Suppressor macrophage (primary cell): ENCODE data around the gene AIM2.

Experiments used
- DNase-seq, 4 experiments: peaks; one replicate each; pipeline ENCODE4 v3.0.0-alpha.2; 2020 to 2022
- total RNA-seq, 17 experiments: gene quantifications; one replicate each; lab custom pipeline; 2026; ENCODE audit warnings: mixed read lengths in 6 of 17, inconsistent platforms in 3 of 17; lab: John Stamatoyannopoulos, UW

The AIM2 gene, protein sequence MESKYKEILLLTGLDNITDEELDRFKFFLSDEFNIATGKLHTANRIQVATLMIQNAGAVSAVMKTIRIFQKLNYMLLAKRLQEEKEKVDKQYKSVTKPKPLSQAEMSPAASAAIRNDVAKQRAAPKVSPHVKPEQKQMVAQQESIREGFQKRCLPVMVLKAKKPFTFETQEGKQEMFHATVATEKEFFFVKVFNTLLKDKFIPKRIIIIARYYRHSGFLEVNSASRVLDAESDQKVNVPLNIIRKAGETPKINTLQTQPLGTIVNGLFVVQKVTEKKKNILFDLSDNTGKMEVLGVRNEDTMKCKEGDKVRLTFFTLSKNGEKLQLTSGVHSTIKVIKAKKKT
- 0 to 27.3 (median 2.9) reads per million in 17 experiments for total RNA-seq

DNA sequence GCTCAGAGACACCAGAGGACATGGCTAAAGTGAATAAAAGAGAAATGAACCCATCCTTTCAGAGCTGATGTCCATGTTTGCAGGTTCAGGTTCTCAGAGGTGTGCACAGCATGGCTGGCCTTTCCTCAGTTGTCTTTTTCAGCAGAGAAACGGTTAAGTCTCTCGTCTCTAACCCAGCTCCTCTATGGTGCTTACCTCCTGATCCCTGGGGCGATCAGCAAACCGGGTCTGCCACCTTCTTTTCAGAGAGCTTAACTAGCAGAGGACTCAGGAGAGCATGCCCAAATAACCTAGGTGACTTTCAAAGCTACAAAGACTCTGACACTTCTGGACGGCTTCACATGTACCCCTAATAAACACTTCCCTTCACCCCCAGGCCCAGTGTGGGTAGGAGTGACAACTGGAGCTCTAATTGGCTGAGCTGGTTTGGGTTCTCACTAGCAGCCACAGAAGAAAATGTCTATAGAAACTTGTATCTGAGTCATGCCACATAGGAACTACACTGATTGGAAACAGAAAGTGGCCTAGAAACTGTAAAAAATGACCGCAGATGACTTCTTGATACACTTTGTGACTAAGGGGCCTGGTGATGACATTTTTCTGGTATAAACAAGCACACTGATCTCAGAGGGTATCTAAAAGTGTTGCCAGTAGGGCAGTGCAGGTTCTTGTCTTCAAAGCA lies at the start of gene AIM2:
Gene AIM2 (minus strand): TSS at position 329 of the 682 bp plus-strand sequence. CDS start 3,267 bp downstream, outside the sequence.
- DNase-seq = peak; percentile 51 to 82 (median 68)

DNA sequence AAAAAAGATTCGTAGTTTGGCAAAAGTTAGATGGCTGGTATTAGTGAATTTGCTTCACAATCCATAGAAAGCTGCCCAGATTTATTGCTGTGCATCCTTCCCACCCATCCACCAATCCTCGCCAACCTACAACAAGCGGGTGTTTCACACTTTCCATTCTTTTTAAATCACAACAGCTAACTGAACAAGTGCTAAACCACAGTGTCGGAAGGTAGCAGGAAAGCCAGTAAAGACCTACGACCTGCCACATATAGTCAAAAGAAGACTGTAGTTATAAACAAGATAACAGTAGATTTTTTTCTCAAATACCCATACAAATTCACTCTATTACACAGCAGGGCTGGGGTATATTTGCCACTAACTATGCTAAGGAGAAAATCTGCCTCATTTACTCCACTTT lies 47.0 kb upstream of the AIM2 start:
- no peak for DNase-seq

DNA sequence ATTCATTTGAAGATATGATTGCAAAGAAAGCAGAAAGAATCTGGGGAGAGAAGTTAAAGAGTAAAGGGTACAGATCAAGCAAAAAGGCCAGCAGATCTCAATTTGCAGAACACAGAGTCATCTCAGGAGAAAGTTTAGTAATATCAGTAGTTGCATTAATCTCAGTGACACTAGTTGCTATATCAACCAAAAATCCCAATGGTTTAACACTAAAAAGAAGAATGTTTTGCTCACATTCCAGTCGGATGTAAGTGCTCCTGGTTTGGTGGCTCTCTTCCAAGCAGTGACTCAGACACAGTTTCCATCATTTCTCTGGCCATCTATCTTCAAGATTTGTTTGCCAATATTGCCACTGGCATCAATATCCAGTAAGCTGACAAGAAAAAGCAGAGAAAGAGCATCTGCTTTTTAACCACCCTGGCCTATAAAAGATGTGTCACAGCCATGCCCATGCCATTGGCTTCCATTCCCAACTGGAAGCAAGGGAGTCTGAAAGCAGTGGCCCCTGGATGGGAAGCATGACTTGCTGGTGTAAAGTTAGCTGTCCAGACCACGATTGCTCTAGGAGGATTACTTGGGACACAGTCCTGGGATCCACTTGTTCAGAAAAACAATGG lies 45.5 kb upstream of the AIM2 start:
- no peak for DNase-seq

DNA sequence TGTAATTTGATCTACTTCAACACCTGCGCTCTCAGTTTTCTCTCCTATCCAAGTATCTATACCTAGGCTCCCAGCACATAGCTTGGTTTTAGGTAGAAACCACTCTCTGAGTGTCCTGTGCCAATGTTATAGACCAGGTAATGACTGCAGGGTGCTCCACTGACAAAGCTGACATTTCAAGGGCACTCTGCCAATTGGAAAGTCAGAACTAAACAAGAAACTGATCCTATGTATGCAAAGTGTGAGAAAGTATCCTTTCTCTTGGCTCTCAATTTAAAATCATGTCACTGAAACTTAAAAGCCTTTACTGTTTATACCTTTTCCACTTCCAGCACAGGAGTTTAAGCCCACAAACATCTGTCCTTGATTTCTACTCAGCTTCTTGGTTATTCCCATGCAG lies 45.0 kb upstream of the AIM2 start:
- no peak for DNase-seq

DNA sequence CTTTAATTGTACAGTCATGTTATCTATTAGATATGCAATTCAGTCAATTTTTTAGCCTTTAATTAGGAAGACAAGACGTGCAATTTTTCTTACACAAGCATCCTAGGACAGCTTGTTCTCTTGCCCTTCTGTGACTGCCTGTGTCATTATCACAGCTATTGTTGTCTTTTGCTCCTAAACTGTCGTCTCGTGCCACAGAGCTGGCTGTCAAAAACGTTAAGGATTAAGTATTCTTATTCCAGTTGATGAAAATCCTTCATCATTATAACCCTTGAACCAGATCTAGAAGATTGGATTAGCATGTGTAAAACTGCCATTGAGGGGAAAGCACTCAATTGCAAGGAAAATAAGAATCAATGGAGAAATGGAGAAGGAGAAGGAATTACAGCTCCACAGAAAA lies 43.8 kb upstream of the AIM2 start:
- no peak for DNase-seq

DNA sequence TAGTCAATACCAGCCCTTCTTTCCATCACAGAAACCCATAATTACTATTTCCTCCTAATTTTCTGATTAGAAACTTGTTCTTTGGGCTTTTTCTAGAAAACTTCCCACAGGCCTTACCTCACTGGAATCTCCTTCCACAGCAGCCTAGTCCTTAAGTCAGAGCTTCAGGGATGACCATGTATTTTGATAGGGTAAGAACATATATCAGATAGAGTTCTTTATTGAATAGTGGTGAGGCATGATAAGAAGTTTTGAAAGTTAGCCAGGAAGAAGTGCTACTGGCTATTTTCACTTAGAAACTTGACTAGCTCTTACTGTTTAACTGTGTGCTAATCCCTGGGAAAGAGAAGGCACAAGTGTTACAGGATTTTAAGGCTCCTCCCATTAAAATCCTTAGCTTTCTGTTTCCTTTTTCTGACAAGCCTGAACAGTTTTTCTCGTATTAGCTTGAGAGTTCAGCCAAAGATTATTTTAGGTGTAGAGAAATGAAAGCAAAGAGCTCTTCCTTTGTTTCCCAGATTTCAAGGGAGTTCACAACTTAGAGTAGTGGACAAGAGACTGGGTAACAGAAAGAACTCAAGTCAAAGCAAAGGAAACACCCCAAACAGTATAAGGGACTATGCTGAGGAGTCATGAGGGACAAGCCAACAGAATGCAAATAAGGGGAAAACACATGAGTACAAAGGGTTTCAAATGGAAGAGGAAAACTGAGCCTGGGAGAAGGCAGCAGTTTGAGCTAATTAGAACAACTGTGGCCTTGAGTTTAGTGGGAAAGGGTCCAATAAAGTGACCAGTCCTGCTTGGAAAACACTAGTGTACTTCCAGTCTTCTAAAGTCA lies 37.2 kb upstream of the AIM2 start:
- peak in 2 of 4 experiments; percentile 19 to 34 for DNase-seq

DNA sequence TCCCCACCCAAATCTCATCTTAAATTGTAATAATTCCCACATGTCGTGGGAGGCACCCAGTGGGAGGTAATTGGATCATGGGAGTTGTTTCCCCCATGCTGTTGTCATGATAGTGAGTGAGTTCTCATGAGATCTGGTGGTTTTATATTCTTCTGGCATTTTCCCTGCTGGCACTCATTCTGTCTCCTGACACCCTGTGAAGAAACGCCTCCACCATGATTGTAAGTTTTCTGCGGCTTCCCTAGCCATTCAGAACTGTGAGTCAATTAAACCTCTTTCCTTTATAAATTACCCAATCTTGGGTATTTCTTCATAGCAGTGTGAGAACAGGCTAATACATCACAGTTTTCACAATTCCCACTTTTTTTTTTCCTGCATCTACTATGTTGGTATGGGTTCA lies 26.5 kb upstream of the AIM2 start:
- peak in 3 of 4 experiments; percentile 19 to 41 (median 32) for DNase-seq

DNA sequence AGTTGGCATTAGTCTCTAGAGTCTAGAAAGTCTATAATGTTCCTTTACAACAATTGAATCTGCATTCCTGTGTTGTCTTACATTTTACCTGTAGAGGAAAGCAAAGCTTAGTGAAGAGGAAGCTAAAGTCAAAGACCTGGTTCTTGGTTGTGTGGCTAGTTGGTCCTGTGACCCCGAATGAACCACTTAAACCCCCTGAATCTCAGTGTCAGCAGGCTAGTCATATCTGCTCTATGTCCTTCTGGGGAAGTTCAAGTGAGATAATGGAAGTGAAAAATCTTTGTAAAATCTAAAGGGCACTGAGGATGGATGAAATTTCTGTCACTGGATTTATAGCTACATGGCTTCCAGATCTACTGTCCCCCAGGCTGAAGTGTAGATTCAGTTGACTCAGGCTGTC lies 24.0 kb upstream of the AIM2 start:
- no peak for DNase-seq

DNA sequence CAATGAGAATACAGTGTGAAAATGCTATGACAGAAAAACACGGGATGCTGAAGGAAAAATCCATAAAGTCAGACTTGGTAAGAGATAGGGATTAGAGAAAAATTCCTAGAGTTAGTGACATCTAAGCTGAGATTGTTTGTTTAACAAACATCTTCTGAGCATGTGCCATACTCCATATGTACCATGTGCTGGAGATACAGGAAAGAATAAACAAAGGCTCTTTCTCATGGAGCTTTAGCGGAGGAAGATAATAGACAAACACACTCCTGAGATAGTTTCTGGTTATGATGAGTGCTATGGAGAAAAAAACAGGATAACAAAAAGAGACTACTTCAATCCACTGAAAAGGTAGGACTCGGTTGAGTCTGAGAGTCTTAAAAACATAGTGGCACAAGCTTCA lies 22.0 kb upstream of the AIM2 start:
- DNase-seq = no peak

DNA sequence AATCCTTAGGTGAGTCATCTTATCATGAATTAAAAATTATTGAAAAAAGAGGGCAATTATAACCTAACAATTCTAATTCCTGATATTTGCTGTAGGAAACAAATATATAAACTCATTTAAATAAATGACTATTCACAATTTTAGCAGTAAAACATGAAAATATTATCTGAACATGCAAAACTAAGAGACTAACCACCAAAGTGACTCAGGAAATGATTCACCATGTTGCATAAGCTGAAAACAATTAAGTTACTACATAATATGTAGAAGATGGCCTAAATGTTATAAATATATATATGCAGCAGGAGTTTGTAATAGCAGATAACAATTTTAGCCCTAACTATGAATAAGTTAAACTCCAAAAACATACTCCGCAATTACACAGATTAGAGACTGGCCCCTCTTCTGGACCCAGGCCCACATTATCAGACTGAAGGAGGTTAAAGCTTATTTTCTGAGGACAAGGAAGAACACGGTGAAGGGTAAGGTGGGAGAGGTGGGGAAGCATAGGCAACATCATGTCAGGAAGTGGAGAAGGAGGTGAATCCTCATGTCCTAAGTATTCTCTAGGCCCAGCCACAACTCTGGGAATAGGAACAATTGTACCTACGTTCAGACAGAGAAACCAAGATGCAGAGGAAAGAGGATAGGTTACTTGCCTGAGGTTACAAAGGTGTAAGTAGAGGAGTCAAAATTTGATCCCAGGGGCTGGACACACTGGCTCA lies 15.6 kb upstream of the AIM2 start:
- peak in 2 of 4 experiments; percentile 72 to 75 for DNase-seq

DNA sequence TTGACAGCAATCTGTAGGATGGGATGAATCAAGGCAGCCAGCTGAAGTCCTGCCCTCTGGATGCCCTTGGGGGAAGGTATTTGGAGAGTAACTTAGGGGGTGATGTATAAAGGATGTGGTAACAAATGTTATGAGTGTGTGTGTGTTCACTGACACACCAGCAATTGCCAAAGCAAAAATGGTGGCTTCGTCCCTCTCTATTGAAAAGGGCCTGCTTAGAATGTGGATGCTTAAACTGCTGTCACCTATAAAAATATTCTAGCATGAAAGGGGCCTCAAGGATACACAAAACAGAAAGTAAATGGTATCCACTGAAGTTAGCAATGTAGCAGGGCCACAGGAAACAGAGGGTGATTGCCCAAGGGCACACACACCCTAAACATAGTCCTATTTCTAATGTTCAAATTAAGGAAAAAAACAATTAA lies 15.1 kb upstream of the AIM2 start:
- peak in 3 of 4 experiments; percentile 15 to 38 (median 32) for DNase-seq

DNA sequence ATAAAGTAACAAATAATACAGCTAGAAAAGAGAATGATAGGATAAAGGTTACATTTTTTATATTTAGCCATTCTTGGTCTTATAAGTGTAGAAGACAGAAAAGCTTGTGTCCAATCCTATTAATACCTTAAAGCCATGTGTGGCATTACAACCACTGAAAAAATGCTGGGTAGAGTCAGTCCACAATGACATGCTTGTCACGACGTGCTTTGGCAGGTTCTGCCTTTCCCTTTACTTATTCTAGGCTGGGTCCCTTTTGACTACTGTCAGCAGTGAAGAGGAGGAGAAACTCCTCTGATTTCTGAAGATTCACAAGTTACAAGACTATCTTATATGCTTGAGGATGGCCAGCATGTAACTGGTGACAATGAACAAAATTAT lies 14.6 kb upstream of the AIM2 start:
- DNase-seq = no peak

DNA sequence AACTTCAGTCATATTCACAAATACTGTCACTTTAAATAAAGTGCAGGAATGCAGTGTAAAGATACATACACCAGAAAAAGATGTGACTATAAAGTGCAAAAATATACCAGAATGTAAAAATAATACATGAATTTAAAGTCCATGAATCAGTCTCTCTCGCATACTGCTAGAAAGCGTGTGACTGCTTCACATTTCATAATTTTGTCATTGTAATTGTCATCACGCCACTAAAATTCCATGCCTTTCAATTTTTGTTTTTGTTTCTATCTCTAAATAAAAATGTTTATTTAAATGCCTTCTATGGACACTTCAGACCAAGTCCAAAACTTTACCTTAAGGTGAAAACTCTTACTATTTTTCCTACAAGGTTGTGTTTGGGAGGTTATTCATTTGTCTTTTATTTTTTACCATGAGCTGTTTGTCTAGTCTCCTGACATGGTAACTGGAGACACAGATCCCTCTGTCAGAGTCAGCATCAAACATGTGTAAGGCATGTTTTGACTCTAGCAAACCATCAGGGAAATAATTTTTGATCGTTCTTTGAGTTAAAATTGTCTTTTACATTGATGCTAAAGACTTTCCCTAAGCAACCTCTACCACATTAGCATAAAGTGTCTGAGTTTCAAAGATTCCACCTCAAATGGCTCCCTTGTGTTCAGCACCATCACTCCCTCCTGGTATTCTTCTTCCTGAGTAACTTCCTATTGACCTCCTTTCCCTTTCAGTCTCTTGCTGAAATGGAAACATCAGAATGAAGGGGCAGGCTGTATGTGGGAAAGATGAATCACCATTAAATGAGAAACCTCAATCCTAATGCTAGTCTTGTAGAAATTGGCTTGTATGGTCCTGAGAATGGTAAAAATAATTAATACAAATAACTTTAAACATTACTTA lies 14.0 kb upstream of the AIM2 start:
- peak in 2 of 4 experiments; percentile 24 to 34 for DNase-seq

DNA sequence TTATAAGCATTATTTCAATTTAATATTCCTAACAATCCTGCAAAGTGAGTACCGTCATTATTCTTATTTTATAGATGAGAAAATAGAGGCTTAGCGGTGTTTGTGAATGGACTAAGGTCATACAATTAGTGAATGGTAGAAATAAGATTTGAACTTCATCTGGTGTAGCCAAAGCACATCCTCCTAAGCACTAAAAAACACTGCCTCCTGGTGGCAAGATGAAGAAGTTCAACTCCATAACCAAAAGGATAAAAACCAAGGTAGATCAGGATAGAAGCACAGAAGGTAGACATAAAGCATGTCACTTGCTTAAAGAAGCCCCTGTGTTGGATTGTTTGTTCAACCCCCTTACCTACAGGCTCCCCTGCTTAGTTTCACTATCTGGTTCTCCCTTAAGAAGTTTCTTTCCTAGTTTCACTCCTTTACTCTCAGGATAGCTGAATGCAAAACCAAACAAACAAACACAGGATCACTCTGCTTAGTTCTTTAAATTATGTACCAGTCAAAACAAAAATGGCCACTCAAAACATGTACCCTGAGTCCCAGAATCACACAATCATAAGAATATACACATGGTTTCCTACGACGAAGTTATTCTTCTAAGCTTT lies 12.7 kb upstream of the AIM2 start:
- DNase-seq = peak in 2 of 4 experiments; percentile 24 to 47

DNA sequence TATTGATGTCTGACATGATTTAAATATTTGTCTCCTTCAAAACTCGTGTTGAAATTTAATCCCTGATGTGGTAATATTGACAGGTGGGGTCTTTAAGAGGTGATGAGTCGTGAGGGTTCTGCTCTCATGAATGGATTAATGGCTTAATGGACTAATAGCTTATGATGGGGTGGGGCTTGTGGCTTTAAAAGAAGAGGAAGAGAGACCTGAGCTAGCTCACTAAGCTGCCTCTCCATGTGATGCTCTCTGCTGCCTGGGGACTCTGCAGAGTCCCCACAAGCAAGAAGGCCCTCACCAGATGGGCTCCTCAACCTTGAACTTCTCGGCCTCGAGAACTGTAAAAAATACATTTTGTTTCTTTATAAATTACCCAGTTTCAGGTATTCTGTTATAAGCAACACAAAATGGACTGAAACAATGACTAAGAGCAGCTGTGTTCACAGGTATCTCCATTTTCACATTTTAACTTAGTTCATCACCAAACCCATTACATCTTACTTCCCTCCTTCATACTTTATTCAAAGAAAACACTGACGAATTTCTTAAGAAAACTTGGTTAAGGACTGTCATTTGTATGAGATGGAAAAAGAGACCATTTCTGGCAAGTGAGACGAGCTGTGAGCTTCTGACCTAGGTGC lies 12.1 kb upstream of the AIM2 start:
- DNase-seq = no peak

DNA sequence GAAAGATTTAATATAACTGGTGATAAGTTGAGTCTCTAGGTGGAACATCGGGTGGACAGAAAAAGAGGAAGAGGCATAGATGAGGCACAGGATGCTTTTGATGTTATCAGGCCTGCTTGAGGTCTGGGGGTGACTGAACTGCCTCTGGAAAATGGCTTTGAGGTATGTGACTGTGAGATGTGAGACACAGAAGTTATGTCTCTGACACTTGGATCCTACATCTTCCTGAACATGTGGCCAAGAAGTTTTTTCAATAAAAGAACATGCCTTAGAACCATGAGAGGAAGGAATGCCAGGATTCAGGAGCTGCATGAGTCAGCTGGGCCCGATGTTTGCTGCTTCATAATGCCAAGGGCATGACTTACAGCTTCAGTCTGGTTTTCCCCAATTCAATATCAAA lies 11.5 kb upstream of the AIM2 start:
- peak in 1 of 4 experiments; percentile 25 for DNase-seq

DNA sequence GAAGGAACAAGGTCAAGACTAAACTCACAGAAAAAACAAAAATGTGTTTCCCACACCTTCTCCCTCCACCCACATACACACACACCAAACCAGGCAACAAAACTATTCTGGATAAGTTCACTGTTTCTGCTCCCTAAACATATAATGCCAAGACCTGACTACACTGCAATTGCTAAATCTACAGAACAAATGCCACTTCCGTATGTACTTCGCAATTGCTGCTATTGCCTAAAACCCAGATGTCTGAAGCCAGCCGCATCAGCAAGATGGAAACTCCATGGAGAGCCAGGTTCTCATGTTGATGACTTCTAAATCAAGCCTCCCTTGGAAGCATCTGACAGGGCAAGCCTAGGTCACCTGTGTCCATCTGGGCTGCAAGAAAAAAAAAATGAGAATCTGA lies 8.3 kb upstream of the AIM2 start:
- DNase-seq = peak; percentile 66 to 90 (median 82)

DNA sequence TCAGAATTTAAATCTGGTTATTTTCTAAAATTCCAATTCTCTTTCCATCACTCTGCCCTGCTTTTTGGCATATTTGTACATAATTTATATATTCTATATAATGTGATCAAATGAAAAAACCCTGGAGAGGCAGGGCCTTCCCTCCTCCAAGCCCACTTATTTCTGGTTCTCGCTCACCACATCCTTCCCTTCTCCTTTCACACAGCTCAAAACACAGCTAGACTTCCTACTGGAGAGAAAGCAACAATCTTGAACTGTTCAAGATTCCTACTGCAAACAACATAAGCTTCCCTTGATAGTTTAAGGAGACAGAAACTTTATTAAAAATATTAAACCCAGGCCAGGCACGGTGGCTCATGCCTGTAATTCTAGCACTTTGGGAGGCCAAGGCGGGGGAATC lies 7.6 kb upstream of the AIM2 start:
- DNase-seq = peak in 3 of 4 experiments; percentile 38 to 58 (median 46)

DNA sequence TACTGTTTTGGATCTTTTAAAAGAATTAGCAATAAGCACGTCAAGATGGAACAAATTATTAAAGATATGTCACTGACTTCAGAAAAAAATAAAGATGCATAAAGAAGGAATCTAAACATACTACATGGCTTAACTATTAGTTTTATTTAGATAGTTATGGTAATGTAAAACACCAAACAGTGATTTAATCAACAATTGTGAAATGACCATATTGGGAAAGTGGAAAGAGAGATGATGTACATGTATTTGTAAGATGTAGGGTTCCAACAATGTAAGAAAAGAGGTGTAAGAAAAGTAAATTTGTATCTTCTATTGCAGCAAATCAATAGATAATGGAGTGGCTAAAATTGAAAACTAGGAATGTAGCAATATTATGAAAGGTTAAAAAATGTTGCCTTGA lies 6.4 kb upstream of the AIM2 start:
- no peak for DNase-seq

DNA sequence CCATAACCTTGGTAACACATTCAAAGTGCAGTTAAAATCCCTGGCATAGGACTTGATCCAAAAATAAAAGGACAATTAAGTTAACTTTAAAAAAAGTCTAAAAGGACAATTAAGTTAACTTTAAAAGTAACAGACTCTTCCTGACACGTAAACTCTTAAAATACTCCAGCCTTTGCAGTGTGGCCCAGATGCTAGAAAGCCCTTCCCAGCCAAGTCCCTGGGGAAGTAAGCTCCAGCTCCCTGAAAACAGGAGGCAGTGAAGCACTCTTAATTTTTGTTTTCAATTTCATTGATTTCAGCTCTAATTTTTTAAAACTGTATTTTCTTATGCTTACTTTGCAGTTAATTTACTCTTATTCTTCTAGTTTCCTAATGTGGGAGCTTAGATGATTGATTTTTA lies 5.1 kb upstream of the AIM2 start:
- DNase-seq = no peak
